Measurements from ENCODE around the gene PIAS4.
A peak's percentile ranks its signal among the peaks of the same experiment; 100 is the strongest.

The PIAS4 gene

DNA sequence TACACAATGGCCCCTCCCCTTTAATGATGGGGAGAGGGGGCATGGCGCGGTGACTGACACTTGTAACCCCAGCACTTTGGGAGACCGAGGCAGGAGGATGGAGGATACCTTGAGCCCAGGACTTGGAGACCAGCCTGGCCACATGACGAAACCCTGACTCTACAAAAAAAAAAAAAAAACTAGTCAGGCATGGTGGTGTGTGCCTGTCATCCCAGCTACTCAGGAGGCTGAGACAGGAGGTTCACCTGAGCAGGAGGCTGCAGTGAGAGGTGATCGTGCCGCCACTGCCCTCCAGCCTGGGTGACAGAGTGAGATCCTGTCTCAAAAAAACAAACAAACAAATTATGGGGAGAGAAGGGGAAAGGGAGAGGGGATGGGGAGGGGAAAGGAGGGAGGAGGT lies 72.9 kb downstream of the PIAS4 start:
- no peak for DNase-seq

DNA sequence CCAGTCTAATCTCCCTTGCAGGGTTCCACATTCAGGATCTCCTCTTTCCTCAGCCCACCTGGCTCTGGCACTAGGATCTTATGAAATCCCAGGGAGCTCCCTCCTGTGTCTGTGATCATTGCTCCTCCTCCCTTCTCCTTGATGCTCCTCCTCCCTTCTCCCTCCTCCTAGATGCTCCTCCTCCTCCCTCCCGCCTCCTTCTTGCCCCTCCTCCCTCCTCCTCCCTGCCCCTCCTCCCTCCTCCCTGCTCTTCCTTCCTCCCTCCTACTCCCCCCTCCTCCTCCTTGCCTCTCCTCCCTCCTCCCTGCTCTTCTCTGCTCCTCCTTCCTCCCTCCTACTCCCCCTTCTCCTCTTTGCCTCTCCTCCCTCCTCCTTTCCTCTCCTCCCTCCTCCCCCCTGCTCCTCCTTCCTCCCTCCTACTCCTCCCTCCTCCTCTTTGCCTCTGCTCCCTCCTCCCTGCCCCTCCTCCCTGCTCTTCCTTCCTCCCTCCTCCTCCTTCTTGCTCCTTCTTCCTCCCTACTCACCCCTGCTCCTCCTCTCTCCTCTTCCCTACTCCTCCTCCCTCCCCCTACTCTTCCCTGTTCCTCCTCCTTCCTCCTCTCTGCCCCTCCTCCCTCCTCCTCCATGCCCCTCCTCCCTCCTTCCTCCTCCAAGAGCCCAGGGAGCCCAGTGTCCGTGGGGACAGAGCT lies 74.0 kb downstream of the PIAS4 start:
- no peak for DNase-seq

DNA sequence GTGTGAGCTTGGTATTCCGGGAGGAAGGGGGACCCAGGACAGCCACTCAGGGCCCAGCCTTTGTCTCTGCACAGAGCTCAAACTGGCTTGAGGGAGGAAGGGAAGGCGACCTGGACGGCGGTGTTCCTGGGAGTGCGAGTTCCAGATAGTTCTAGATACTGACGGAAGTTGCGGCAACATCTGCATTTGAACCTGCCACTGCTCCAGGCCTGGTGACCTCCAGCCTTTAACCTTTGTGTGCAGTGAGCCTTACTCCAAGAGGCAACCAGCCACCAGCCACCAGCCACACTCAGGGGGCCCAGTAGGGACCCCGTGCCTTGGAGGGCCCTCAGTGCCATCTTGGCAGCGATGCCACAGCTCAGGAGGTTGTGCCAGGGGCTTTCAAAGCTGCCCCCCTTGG lies 74.6 kb downstream of the PIAS4 start:
- no peak for DNase-seq

DNA sequence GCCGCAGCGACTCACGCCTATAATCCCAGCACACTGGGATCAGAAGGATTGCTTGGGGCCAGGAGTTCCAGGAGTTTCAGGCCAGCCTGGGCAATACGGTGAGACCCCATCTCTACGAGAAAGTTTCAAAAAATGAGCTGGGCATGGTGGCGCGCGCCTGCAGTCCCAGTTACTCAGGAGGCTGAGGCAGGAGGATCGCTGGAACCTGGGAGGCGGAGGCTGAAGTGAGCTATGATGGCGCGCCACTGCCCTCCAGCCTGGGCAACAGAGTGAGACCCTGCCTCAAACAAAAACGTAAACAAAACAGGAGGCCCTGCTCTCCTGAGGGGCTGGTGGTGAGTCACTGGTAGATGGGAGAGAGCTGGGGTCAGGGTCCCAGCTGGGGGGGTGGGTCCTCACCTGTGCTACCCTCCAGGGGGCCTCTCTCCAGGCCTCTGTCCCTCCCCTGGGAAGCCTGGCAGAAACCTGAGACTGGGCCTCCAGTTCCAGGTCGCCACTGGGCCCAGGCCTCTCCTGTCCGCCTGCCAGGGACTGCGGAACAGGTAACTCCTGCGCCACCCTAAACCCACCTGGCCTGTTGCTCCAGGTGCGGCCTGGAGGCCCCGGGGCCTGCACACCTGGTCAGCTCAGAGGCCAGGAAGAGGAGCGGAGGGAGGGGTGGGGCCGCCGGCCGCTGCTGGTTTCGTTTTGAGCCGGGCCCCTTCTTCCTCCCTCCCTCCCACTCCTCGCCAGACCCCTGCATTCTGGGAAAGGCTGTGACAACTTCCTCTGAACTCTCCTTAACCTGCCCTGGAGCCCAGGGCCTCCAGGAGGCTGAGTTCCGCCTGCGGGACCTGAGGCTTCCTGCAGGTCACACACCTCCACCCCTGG lies 76.4 kb downstream of the PIAS4 start:
- DNase-seq: peak in 1 of 5 donors; percentile 62

DNA sequence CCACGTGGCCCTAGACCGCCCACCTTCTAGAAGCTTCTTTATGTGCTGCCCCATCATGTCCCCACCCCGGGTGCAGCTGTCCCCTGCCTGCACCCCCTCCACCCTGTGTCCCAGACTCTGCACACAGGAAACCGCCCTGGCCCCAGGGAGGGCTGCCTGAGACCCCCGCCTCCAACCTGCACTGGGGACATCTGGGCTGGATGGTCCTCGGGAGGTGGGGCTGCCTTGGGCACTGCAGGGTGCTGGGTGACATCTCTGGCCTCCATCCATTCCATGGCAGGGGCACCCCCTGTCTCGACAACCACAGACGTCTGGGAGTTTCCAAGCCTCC lies 77.0 kb downstream of the PIAS4 start:
- DNase-seq: no peak

DNA sequence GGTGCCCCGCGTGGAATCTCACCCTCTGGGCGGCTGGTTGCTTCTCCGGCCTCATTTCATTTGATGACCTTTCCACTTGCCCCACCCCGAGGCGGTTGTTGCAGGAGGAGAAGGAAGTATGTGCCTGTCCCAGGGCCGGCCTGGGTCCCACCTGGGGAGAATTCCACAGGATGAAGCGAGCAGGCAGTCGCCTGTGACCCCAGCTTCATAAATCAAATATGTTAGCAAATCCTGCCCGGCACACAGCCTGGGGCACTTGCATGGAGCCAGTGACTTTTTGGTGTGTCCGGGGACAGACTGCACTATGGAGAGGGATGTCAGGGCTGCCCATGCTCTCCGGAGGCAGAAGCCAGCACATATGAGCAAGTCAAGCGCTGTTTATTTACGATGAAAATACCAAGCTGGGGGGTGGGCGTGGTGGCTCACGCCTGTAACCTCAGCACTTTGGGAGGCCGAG lies 78.9 kb downstream of the PIAS4 start:
- no peak for DNase-seq

DNA sequence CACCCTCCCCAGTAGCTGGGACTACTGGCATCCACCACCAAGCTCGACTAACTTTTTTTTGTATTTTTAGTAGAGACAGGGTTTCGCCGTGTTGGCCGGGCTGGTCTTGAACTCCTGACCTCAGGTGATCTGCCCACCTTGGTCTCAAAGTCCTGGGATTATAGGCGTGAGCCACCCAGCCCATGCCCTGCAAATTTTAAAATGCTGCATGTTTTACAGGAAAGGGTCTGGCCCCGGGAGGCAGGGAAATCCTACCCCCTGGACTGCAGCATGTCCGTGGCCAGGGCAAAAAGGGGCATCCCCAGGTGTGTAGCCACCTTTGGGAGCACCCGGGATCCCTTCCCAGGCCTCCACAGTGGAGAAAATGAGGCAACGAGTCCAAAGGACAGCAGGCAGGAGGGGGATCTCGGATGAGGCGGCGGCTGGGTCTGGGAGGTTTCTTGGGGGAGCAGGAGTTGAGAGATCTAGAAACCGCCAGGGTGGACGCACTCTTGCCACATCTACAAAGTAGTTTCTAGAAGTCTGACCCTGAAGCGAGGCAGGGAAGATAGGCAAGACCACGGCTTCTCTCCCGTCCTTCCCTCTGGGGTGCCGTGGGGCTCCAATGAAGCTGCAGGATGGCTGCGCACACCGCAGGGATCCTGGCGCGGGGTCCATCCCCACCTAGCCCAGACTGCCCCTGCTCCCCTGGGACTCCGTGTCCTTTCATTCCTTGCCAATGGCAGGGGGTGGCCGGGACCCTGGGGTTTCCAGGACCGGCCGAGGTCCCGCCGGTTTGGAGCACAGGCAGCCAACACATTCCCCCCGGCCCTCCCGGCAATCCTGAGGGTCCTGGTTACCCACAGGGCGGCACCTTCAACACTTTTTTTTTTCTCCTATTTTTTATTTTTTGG lies 80.5 kb downstream of the PIAS4 start:
- no peak for DNase-seq

DNA sequence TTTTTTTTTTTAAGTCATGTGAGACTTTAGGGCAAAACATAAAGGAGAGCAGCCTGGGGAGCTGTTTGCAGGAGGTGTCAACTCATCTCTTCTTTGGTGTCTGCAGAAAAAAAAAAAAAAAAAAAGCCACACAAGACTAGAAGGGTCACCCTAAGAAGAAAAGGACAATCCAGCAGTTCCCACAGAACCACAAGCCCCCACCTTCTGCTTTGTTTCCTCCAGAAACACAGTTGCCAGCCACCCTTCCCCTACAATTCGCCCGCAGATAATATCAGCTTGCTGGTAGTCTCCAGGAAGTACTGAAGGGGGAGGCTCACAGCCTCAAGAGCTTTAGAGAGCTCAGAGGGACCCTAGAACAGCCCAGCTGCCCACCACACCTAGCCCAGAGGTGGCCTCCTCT lies 81.4 kb downstream of the PIAS4 start:
- peak in 4 of 5 donors; percentile 41 to 71 (median 49) for DNase-seq
